Activated CD8-positive, alpha-beta memory T cell treated with anti-CD3 and anti-CD28 coated beads, Interleukin-2, amount 50 U/mL, for 24 hours (primary cell): ENCODE results near the gene CLEC19A.

Source experiments
- DNase-seq: peaks from one replicate; pipeline ENCODE4 v3.0.0-alpha.2; 2020; ENCODE audit errors: extremely low read depth

CLEC19A gene

DNA sequence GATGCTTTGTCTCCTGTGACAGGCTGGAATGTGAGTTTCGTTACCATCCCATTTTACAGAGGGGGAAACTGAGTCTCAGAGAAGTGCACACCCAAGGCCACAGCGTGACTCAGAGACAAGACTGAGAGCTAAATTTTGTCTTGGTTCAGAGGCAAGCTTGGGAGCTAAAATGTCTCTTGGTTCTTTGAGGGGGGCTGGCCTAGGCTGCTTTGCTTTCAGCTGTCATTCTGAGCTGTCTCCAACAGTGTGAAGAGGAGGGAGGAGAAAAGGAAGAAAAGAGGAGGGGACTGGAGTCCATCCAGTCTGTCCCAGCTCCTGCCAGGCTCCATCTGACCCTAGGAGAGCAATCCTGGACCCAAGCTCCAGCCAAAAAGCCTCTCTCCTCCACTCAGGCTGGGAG lies at the start of gene CLEC19A:
CLEC19A (plus strand) TSS at position 301 of the 400 bp plus-strand sequence. CDS start 121 bp downstream, outside the sequence.
- DNase-seq: no peak

GRCh38 chr16:19235886-19236285 lies 49.6 kb upstream of the CLEC19A start:
- DNase-seq: no peak

GRCh38 chr16:19236561-19237209 lies 48.8 kb upstream of the CLEC19A start:
- DNase-seq: no peak

GRCh38 chr16:19238406-19238805 lies 47.1 kb upstream of the CLEC19A start:
- no peak for DNase-seq

DNA sequence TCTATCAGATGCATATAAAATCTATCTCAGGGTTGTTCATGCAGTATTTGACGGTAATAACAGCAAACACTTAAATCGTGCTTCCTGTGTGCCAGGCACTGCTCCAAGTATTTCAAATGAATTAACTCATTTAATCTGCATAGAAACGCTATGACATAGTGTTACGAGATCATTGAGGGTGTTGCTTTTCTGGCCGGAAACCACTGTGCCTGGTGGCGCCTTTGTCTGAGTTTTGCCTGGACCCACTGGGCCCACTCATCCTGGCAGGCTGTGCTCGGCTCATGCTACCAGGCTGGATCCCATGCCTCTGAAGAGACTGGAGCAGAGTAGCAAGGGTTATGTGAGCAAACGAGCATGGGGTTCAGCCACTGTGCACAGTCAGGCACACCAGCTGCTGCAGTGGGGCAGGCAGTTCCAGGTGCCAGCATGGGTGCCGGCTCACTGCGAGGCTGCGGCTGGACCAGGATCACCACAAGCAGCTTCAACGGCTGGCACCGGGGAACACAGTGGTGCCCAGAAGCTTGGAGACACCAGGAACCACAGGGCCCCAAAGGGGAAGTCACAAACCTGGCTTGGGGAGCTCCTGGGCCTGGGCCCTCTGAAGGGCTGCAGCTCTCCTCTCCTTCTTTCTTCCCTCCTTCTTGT lies 45.9 kb upstream of the CLEC19A start:
- no peak for DNase-seq

DNA sequence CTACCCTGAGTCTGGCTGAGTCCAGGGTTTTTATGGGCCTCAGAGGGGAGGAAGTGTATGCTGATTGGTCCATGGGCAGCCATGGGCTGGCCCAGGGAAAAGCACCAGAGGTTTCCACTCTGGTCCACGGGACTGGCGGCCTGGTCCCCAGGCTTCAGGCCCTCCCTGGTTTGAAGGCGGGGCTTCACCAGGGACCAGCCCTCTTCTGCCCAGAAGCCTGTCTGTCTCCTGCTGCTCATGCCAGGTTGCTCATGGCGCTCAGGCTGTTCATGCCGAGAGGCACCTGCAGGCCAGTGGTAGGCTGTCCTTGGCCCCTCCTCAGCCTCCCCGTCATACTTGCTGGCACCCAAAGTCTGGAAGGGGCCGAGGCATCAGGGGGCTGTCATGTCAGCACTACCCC lies 45.0 kb upstream of the CLEC19A start:
- no peak for DNase-seq

DNA sequence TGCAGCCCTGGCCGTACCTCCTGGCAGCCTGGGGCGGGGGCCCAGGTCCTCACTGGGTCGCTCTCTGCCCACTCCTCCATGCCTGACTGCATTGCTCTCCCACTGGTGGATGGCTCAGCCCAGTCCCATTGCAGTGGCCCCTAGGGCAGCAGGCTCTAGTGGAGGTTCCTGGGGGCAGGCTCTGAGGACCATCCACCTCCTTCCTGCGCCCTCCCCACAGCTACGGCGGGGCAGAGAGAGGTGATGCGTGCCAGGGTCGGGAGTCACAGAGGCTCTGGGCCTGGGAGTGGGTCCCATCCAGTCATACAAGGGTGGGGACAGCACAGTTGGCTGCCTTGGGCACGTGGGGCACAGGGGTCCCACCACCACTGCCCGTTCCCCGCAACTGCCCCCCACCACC lies 44.0 kb upstream of the CLEC19A start:
- no peak for DNase-seq

DNA sequence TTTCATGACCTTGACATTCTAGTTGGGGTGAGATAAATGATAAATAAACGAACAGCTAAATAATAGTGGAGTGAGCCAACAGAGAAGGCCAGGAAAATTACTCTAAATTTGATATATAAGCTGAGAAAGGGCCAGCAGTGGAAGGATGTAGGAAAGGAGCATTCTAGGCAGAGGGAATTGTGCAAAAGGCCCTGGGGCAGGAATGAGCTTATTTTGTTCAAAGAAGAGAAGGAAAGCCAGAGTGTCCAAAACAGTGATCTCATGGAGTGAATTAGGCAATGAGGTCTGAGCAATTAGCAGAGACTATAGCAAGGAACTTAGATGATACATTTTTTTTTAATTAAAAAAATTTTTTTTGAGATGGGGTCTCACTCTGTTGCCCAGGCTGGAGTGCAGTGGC lies 43.3 kb upstream of the CLEC19A start:
- DNase-seq: no peak

DNA sequence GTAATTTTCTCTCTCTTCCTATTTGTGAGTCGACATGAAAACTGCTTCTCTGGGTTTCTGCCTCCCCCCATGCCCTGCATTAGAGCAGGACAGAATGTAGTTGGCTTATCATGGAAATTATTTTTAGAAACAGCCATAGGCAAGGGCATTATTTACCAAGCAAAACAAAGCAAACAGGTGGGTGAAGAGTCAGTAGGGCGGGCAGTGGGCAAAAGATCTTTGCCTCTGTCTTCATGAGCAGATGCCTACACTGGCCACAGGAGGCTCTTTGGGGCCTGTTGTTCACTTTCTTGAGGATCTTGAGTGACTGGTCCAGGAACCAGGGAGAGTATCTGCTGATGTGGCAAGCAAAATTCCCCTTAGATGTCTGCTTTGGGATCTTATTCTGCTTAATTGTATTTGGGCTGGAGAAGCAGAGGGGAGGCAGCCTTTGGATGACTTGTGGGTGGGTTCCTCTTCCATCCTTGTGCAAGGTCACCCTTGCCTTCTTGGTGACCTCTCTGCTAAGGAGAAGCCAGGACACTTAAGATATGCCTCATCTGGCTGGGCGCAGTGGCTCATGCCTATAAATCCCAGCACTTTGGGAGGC lies 42.5 kb upstream of the CLEC19A start:
- DNase-seq: no peak

GRCh38 chr16:19245326-19245925 lies 40.1 kb upstream of the CLEC19A start:
- DNase-seq: no peak

DNA sequence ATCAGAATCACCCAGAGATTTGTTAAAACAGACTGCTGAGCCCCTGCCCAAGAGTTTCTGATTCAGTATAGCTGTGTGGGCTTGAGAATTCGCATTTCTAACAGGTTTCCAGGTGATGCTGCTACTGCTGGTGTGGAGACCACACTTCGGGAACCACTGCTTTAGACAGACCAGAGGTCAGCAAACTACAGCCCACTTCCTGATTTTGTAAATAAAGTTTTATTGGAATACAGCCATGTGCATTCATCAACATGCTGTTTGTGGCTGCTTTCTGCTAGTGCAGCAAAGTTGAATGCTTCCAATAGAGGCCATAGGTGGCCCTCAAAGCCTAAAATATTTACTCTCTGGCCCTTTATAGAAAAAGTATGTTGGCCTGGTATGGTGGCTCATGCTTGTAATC lies 32.6 kb upstream of the CLEC19A start:
- DNase-seq: no peak

GRCh38 chr16:19254611-19255010 lies 30.9 kb upstream of the CLEC19A start:
- DNase-seq: no peak

DNA sequence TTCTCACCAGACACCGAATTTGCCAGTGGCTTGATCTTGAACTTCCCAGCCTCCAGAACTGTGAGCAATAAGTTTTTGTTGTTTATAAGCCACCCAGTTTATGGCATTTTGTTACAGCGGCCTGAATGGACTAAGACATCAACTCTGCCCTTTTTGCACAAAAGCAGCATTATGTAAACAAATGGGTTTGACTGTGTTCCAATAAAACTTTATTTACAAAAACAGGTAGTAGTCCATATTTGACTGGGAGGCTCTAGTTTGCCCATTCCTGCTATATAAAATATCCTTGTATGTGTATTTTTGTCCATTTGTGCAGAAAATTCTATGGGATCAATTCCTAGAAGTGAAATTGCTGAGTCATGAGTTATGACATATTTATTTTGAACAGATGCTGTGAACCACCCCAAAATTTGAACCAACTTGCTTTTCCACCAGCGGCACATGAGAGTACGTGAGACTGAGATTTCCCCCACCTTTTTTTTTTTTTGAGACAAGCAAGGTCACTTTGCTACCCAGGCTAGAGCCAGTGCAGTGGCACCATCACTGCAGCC lies 21.3 kb upstream of the CLEC19A start:
- DNase-seq: no peak

DNA sequence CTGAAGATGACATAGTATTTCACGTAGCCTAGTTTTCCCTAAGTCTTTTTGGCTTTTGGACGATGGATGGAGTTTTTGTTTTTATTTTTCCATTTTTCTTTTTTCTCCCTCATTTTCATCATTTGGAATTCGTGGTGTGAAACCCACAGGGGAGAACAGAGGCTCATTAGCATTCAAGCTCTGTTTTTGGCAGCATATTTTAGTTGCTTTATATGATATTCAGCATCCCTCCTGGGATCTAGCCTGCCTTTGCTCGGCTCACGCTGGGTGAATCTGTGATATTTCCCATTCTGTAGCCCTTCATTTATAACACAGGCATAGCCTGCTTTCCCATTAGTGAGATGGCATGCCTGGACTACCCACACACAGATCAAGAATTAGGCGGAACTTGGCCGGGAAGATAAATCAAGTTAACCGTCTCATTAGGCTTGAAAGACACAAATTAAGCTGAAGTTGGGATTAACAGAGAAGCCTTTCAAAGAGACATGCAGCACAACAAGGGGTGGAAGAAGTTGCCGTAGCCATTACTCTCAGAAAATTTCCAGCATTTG lies 20.1 kb upstream of the CLEC19A start:
- DNase-seq: no peak

DNA sequence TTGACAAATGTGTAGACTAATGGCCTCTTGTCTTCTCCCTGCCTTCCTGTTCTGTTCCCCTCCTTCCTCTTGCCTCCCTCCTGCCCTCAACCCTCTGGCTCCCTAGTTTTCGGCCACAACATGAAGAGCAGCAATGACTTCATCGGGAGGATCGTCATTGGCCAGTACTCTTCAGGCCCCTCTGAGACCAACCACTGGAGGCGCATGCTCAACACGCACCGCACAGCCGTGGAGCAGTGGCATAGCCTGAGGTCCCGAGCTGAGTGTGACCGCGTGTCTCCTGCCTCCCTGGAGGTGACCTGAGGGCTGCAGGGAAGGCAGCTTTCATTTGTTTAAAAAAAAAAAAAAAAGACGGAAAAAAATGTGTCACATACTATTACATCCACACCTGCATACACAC lies 18.8 kb upstream of the CLEC19A start:
- no peak for DNase-seq

DNA sequence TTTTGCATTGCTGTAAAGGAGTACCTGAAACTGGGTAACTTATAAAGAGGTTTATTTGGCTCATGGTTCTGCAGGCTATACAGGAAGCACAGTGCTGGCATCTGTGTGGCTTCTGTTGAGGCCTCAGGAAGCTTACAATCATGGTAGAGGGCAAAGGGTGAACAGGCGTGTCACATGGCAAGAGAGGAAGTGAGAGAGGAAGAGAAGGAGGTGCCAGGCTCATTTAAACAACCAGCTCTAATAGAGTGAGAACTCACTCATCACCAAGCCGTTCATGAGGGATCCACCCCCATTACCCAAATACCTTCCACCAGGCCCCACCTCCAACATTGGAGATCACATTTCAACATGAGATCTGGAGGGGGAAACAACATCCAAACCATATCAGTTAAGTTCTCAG lies 16.4 kb upstream of the CLEC19A start:
- DNase-seq: no peak

DNA sequence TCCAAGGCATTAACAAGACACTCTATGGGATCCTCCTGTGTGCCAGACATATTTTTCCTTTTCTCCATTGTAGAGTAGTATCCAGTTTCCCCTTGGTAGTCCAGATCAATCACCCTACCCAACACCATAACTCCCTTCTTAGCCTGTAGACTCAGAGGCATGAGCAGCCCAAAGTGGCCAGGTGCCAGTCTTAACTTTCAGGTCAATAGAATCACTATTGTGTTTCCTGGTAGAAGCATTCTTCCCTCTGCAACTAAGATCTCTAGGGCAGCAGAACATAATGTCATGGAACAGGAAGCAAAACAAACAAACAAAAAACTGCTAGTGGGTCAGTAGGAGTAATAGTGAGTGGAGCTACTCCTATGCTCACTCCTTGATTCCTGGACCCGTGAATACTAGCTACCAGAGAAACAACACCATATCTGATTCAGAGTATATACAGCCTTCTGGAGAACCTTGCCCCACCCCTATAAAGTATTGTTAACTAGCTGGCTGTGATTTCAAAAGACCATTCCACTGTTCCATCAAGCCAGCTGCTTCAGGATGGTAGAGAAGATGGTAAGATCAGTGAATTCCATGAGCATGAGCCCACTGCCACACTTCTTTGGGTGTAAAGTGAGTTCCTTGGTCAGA lies 11.2 kb upstream of the CLEC19A start:
- DNase-seq: no peak

- no peak for DNase-seq
Observed at GRCh38 chr16:19278403-19278802, 7.1 kb upstream of the CLEC19A start.

GRCh38 chr16:19281246-19281645 lies 4.3 kb upstream of the CLEC19A start:
- DNase-seq: no peak

DNA sequence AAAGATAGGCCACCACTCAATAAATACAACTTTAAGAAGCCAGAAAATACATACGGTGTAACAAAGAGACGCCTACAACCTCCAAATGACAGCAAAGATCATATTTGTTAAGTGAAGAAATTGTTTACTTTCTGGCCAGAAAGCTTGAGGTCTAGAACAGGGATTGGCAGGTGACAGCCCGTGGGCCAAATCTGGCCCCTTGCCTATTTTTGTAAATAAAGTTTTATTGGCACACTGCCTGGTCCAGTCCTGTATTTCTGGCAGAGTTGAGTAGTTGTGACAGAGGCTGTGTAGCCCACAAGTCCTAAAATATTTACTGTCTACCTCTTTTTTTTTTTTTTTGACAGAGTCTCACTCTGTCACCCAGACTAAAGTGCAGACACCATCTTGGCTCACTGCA lies 3.4 kb upstream of the CLEC19A start:
- DNase-seq: no peak

GRCh38 chr16:19283637-19284036 lies 1.9 kb upstream of the CLEC19A start:
- DNase-seq: no peak

DNA sequence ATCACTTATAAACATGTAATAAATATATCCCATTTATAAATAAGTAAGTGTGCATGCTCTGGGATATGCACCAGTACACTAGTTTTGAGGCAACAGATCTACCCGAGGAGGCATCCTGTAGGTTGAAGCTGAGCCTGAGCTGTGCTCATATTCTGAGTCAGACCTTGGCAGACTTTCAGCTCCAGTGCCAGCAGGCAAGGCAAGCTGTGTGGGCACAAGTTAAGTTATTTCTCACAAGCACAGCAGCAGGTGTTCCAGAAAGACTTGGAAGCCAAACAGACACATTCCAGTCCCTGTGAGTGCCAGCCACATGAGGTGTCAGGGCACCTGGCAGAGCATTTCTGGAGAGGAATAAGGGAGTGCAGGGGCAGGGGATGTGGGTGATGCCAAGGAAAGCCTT lies 1.3 kb upstream of the CLEC19A start:
- DNase-seq: no peak
